ENCODE results near the gene PPP2R2B.

PPP2R2B gene

GRCh38 chr5:146690880-146691355, 187.6 kb downstream of the PPP2R2B start:
- no peak for DNase-seq

DNA sequence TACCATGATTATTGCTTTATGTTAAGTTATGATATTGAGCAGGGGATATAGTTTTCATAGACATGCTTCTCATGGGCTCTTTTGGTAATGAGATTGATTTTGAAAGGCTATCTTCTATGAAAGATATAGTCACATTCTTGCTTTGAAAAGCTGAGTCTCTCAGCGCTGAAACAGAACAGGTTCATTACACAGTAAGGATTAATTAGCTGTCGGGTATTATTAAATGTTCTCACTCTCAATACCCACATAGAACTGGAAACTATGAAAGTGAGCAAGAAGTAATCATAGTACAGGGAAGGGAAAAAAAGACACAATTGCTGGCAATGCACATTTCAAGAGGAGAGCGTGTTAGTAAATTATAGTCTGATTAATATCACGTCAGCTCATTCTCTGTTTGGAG, 190.9 kb downstream of the PPP2R2B start:
- no peak for DNase-seq

DNA sequence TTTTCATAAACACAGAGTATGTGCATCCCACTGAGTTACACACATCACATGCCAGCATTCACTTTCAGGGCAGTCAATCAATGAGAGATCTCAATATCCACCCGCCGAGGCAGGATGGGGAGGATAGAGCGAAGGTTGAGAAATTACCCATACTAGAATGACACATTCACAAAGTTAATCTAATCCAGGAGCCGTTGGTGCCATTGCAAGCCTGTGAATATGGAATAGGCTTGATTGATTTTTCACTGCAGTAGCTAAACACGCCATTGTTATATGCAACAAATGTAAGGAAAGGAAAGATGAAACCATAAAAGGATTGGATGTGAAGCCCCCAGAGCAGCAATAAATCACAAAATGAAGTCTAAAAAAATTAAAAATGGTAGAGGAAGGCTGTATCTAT, 194.7 kb downstream of the PPP2R2B start:
- no peak for DNase-seq

GRCh38 chr5:146682899-146683532, 195.5 kb downstream of the PPP2R2B start:
- no peak for DNase-seq

DNA sequence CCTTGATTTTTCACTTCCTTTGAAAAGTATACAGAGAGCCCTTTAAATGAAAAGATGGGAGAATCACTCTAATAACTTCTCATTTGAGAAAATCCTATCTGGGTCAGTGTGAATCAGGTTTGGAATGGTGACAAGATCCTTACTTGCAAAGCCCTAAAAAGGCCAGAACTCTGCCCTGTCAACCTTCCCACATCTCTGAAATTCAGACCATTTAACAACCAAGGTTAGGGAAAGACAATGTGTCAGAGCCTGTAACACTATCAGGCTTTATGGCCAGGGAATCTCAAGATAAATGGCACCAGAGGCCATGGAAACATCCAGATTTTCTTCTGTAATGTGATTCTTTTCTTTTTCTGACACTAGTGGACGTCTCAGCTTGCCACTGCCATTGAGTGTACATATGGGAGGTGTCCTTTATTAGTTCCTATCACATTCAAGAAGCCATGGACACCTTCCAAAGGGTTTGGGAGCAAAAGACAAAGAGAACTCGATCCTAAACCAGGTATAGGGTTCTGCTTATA, 196.9 kb downstream of the PPP2R2B start:
- DNase-seq, result no peak

DNA sequence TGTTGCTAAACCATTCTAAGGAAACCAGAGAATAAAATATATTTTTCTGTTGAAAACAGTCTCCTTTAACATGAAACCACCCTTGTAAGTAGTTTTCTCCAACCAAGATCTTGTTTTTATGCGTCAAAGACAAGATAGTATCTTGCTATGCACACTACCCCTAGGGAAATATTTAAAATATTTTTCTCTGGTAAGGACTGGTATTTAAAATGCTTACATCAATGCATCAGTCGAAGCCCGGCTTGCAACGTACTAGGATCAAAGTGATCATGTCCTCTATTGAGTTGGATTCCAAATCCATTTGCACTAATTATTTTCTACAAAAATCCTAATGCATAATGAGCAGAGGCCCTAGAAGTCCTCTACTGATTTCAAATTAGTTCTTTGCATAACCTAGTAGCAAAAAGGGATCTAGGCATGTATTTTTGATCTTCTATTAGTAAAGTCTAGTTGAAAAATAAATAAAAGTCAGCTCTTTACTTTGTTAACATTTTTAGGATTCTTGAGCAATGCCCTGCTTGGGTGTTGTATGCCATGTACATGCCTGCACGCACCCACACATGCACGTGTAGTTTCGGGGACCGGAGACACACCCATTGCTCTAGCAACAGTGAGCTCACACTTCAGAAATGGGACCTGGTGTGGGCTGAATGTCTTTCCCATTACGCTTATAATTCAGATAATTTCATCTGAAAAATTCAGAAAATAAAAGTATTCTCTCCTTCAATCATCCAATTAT, 197.5 kb downstream of the PPP2R2B start:
- no peak for DNase-seq

- no peak for DNase-seq
Measured at GRCh38 chr5:146675636-146676035, 202.9 kb downstream of the PPP2R2B start.

- DNase-seq, result no peak
Measured at GRCh38 chr5:146672866-146673265, 205.7 kb downstream of the PPP2R2B start.

GRCh38 chr5:146671561-146672295, 206.8 kb downstream of the PPP2R2B start:
- DNase-seq, result no peak

DNA sequence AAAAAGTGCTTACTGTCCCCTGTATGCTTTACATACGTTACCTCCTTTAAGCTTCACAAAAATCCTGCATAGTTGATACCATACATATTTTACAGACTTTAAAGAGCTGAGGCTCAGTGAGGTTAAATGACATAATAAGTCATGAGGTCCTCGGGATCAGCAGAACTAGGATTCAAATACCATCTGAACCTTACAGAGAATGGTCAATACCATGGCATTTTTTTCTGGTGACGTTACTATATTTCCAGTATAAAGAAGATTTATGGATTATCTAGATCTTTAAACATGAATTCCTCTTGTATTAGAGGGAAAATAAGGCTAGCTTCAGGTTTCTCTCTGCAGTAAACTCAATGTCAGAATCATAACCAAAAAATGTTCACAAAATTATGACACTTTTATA, 208.9 kb downstream of the PPP2R2B start:
- DNase-seq, result no peak

DNA sequence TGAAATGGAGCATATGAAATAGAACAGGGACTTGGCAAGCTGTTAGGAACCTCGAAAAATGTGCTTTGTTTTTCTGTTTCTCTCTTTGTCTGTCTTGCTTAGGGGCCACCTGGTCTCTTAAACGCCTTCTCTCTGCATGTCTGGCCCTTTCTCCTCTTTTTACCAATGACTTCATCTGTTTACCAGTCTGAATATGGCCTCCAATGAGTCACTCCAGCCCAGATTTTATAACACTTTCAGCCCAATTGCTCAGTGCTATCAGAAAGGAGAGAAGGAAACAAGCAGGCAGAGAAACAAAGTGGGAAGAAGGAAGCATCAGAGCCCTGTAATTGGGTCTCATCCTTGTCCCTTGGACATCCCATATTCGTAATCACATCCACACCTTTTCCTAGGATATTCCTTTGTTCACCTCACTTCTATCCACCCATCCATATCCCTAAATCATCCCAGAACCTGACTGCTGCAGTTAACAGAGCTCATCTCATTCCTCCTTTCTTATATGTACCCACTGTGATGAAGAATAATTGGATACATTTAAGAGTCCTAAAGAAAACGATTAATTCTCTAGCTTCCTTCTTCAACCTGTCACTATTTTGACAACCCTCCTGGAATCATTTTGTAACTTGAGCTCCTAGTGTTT, 210.8 kb downstream of the PPP2R2B start:
- DNase-seq, result no peak

GRCh38 chr5:146662229-146662628, 216.3 kb downstream of the PPP2R2B start:
- peak; percentile 17 to 60 for DNase-seq

GRCh38 chr5:146660376-146660960, 218.1 kb downstream of the PPP2R2B start:
- DNase-seq, result no peak

DNA sequence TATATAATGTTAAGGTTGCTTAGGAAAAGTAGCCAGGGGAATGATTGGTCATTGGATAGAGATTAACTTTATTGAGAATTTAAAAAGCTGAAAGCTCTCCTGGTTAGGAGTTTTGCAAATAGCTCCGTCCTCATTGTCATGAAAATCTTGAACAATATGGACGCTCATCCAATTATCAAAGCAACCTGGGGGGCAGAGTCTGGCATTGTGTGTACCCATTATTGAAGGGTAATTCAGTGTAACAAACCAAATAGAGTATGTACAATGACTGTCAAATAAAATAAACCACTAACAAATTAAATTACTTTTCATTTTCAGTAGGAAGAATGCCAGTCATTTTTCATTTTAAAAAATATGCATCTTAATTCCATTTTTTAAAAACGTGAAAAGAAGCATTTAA, 218.6 kb downstream of the PPP2R2B start:
- DNase-seq, result no peak

GRCh38 chr5:146656703-146657102, 221.9 kb downstream of the PPP2R2B start:
- DNase-seq, result no peak

- no peak for DNase-seq
Measured at GRCh38 chr5:146653560-146653959, 225.0 kb downstream of the PPP2R2B start.

- no peak for DNase-seq
Measured at GRCh38 chr5:146652547-146652946, 226.0 kb downstream of the PPP2R2B start.

DNA sequence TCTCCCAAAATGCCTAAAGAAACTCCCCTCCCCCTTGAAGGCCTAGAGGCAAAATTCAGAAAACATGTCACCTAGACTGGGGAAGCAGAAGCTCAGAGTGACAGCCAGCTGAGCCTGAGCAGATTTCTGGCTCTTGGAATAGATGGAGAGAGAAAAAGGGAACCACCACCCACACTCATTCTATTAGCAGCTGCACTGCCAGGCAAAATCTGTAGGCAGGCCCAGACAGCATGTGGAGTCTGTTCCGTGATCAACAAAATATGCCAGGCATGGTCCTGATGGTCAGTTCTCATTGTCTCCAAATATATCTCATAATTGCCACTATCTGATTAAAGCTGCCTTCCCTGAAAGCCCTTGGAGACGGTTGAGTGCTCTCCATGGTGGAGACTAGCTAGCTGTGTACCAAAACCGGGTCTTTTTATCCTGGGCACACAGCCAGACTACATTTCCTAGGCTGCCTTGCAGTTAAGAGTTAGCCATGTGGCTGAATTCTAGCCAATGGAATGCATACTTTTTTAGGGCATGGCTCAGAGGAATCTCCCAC, 230.8 kb downstream of the PPP2R2B start:
- no peak for DNase-seq

- no peak for DNase-seq
Measured at GRCh38 chr5:146646441-146646840, 232.1 kb downstream of the PPP2R2B start.

- DNase-seq, result no peak
Measured at GRCh38 chr5:146645342-146645741, 233.2 kb downstream of the PPP2R2B start.

GRCh38 chr5:146644831-146645230, 233.7 kb downstream of the PPP2R2B start:
- no peak for DNase-seq

DNA sequence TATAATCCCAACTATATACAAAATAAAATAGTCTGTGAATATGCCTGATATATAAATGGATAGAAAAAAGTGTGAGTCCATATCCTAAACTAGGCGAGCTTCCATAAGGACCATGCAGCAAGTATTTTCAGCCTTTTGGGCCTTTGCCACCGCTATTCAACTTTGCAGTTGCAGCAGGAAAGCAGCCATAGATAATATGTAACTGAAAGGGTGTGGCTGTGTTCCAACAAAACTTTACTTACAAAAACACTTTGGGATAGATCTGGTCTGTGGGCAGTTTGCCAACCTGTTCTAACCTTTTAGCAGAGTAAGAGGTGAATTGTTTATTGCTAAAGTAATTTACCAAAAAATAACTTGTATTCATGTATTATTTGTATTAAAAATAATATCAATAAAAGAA, 234.8 kb downstream of the PPP2R2B start:
- no peak for DNase-seq
